Prostate gland (tissue), 2 donors: ENCODE results near the gene DOCK7.
"Not testable (repeated sequence)": the region's sequence is repeated elsewhere in the genome, so short reads cannot be mapped to it uniquely, and the experiment has no call there.

Experiments used
- POLR2A ChIP-seq: fragments of 450-650 bp; IDR thresholded peaks from one replicate; pipeline ENCODE4 v1.6.1; 2016; ENCODE audit warnings: antibody characterized with exemption, mild to moderate bottlenecking
- POLR2AphosphoS5 ChIP-seq: sonication (generic); formaldehyde crosslinking; IDR thresholded peaks from one replicate; pipeline ENCODE4 v1.6.1; 2017; ENCODE audit warnings: antibody characterized with exemption
- TF ChIP-seq, protein P1 (sequence below), 4 experiments: fragments of 200-600 bp in 2 of 4; fragments of 450-650 bp in 2 of 4; sonication (generic) in 2 of 4; IDR thresholded peaks; 1 replicate in 3 of 4; 2 replicates in 1 of 4; pipeline ENCODE4 v1.5.1; 2016 to 2019; ENCODE audit warnings: antibody characterized with exemption in 4 of 4, mild to moderate bottlenecking in 2 of 4, moderate library complexity in 2 of 4

DNA sequence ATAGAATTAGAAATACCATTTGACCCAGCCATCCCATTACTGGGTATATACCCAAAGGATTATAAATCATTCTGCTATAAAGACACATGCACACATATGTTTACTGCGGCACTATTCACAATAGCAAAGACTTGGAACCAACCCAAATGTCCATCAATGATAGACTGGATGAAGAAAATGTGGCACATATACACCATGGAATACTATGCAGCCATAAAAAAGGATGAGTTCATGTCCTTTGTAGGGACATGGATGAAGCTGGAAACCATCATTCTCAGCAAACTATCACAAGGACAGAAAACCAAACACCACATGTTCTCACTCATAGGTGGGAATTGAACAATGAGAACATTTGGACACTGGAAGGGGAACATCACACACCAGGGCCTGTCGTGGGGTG lies 7.2 kb downstream of the DOCK7 start:
- TF ChIP-seq, protein P1, sequence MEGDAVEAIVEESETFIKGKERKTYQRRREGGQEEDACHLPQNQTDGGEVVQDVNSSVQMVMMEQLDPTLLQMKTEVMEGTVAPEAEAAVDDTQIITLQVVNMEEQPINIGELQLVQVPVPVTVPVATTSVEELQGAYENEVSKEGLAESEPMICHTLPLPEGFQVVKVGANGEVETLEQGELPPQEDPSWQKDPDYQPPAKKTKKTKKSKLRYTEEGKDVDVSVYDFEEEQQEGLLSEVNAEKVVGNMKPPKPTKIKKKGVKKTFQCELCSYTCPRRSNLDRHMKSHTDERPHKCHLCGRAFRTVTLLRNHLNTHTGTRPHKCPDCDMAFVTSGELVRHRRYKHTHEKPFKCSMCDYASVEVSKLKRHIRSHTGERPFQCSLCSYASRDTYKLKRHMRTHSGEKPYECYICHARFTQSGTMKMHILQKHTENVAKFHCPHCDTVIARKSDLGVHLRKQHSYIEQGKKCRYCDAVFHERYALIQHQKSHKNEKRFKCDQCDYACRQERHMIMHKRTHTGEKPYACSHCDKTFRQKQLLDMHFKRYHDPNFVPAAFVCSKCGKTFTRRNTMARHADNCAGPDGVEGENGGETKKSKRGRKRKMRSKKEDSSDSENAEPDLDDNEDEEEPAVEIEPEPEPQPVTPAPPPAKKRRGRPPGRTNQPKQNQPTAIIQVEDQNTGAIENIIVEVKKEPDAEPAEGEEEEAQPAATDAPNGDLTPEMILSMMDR (IDR thresholded peaks at IDR 0.05): not testable (repeated sequence)
- TF ChIP-seq POLR2AphosphoS5, POLR2A: not testable (repeated sequence)
